ENCODE results near the gene SEMA6B. TPM values are rescaled to one million over a fixed set of nuclear protein-coding genes. Genes with fewer than 3 reads are reported as not detected.

SEMA6B gene
- total and polyA plus RNA-seq, 10 of the 15 experiments (the other 5 are each of a cell fraction or from before 2014, with no cell fraction given) = 0.13 TPM; not detected in 9

DNA sequence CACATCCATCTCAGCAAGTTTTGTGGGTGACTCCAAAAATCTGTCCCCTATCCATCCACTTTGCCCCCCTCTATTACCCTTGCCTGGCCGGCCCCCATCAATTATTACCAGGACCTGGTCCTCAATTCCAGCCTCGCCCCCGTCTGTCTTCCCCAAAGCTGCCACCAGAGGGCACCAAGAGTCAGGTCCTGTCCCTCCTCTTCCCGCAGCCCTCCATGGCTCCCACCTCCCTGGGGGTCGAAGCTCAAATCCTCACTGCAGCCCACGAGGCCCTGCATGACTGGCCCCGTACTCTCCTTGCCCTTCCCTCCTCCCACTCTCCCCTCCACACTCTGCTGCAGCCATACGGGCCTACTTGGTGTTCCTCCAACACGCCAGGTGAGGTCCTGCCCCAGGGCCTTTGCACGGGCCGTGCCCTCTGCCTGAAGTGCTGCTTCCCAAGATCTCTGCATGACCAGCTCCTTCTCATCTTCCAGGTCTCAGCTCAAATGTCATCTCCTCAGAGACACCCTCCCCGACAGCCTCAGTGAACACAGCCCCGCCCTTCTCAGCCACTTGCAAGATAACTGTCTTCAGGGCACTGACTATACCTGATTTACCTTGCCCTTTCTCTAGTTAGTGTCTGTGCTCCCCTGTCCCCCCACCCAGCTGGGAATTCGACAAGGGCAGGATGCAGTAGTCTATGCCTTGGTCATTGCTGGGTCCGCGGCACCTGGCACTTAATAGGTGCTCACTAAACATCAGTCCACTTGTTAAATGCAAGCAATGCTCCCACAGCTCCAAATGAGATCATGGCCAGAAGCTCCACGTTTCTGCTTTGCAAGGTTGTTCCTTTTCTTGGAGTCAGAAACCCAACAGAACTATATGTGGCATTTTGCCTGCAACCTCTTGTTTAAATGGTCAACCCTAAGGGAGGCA is 16.8 kb upstream of the SEMA6B start:
- SMC1A ChIA-PET (ENCODE audit: uncharacterized antibody, unreplicated experiment) = interaction anchor here (0.8 to 2.7 kb wide), 4 partner anchors 39 to 125 kb away, joined by 3 to 13 read pairs (median 7); no protein-coding TSS in a partner anchor
- FAIRE-seq (peak; percentile 61), ATAC-seq (peak; percentile 83), DNase-seq (ENCODE audit: low read depth, low spot score) (no peak)
- intact Hi-C loops (cut with micrococcal nuclease; ENCODE audit: unreplicated experiment) = loop anchor here (2.0 kb wide), 1 partner anchor 61 kb away; no protein-coding TSS in a partner anchor
- in situ Hi-C loops (cut with MboI) = loop anchor here (5.0 kb wide), 1 partner anchor 61 kb away; the partner anchor contains the start of gene TNFAIP8L1
- H4K20me1 ChIP-seq (ENCODE audit: control insufficient read depth, insufficient read depth) = no peaks in the 10 kb centered on the region
- CTCF ChIA-PET = interaction anchor here (0.7 to 3.4 kb wide), 11 partner anchors 10 to 315 kb away, joined by 3 to 45 read pairs (median 4); no protein-coding TSS in a partner anchor
- no peaks in the 10 kb centered on the region for H3K9me3 ChIP-seq (replicated peaks; ENCODE audit: control insufficient read depth, insufficient read depth, low read length)
- no peaks in the 10 kb centered on the region for H3K36me3 ChIP-seq (ENCODE audit: control insufficient read depth in 2 of 2, insufficient read depth in 2 of 2, low read length in 1 of 2)
- no peak overlapping the region for H3K4me2 ChIP-seq (ENCODE audit: control insufficient read depth, insufficient read depth)
- 36% methylated on average over 16 of the region's 17 CpGs for WGBS (ENCODE audit: insufficient coverage, insufficient replicate concordance, low lambda C conversion rate, missing lambda C conversion rate)
- no peaks in the 10 kb centered on the region for H3K79me2 ChIP-seq (ENCODE audit: control insufficient read depth, insufficient read depth, low read length)
- no peak overlapping the region for H2AFZ ChIP-seq (ENCODE audit: control insufficient read depth, low read depth, low read length)
- no peak overlapping the region for H3K4me3 ChIP-seq
- no peak overlapping the region for H3K27ac ChIP-seq (ENCODE audit: control insufficient read depth, insufficient read depth)
- peaks cover 2 to 4% of the 10 kb centered on the region in 2 experiments for H3K27me3 ChIP-seq (replicated peaks in 1 of 2; ENCODE audit: control insufficient read depth in 2 of 2, insufficient read depth in 2 of 2, low read length in 1 of 2)
- H3K4me1 ChIP-seq (ENCODE audit: control insufficient read depth, insufficient read depth, low read length) = no peaks in the 10 kb centered on the region
- RAD21 ChIA-PET (ENCODE audit: unreplicated experiment) = interaction anchor here (1.6 to 2.6 kb wide), 2 partner anchors 57 to 60 kb away, joined by 6 to 13 read pairs; no protein-coding TSS in a partner anchor
- H3K9ac ChIP-seq (ENCODE audit: control insufficient read depth, insufficient read depth, low read length) = no peak overlapping the region
- POLR2A ChIA-PET = no interaction called here
- no TSS peak for BruUV-seq (replicated peaks)
- no peak for TF ChIP-seq ATF7 (IDR thresholded peaks at IDR 0.05; ENCODE audit: low read depth)
- TF ChIP-seq IRF4 (IDR thresholded peaks at IDR 0.05; ENCODE audit: low read depth, low read length) = no peak
- TF ChIP-seq MEF2A (IDR thresholded peaks at IDR 0.05; ENCODE audit: insufficient read depth, low read depth, low read length) = no peak
- TF ChIP-seq RAD21 (IDR thresholded peaks at IDR 0.05; ENCODE audit: insufficient read depth, low read depth, low read length) = peak; percentile 57
- no peak for TF ChIP-seq SMAD1 (IDR thresholded peaks at IDR 0.05; ENCODE audit: low read depth, partially characterized antibody)
- TF ChIP-seq CREM (IDR thresholded peaks at IDR 0.05; ENCODE audit: low read depth) = no peak
- peak; percentile 35; the same call in 1 of the 2 replicates for TF ChIP-seq YY1 (IDR thresholded peaks at IDR 0.05; ENCODE audit: low read depth, low read length)
- TF ChIP-seq PAX8 (IDR thresholded peaks at IDR 0.05) = no peak
- TF ChIP-seq ZBTB33 (IDR thresholded peaks at IDR 0.05) = no peak
- no peak for TF ChIP-seq ETV6 (conservative IDR thresholded peaks at IDR 0.05 in 1 of 2, IDR thresholded peaks at IDR 0.05 in 1 of 2; ENCODE audit: borderline replicate concordance in 1 of 2, low read depth in 1 of 2)
- TF ChIP-seq, protein P1, sequence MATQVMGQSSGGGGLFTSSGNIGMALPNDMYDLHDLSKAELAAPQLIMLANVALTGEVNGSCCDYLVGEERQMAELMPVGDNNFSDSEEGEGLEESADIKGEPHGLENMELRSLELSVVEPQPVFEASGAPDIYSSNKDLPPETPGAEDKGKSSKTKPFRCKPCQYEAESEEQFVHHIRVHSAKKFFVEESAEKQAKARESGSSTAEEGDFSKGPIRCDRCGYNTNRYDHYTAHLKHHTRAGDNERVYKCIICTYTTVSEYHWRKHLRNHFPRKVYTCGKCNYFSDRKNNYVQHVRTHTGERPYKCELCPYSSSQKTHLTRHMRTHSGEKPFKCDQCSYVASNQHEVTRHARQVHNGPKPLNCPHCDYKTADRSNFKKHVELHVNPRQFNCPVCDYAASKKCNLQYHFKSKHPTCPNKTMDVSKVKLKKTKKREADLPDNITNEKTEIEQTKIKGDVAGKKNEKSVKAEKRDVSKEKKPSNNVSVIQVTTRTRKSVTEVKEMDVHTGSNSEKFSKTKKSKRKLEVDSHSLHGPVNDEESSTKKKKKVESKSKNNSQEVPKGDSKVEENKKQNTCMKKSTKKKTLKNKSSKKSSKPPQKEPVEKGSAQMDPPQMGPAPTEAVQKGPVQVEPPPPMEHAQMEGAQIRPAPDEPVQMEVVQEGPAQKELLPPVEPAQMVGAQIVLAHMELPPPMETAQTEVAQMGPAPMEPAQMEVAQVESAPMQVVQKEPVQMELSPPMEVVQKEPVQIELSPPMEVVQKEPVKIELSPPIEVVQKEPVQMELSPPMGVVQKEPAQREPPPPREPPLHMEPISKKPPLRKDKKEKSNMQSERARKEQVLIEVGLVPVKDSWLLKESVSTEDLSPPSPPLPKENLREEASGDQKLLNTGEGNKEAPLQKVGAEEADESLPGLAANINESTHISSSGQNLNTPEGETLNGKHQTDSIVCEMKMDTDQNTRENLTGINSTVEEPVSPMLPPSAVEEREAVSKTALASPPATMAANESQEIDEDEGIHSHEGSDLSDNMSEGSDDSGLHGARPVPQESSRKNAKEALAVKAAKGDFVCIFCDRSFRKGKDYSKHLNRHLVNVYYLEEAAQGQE (IDR thresholded peaks at IDR 0.05; ENCODE audit: low read depth, low read length) = no peak
- peak; percentile 38 for TF ChIP-seq SMARCA5 (IDR thresholded peaks at IDR 0.05)
- no peak for TF ChIP-seq RBBP5 (conservative IDR thresholded peaks at IDR 0.05)
- no peak for TF ChIP-seq ATF2 (IDR thresholded peaks at IDR 0.05; ENCODE audit: low read length)
- TF ChIP-seq YBX1 (IDR thresholded peaks at IDR 0.05) = no peak
- TF ChIP-seq KLF5 (IDR thresholded peaks at IDR 0.05; ENCODE audit: partially characterized antibody) = no peak
- TF ChIP-seq ZNF217 (IDR thresholded peaks at IDR 0.05) = no peak

All from GM12878 (cell line).